ENCODE data around the gene AGFG1.

DNA sequence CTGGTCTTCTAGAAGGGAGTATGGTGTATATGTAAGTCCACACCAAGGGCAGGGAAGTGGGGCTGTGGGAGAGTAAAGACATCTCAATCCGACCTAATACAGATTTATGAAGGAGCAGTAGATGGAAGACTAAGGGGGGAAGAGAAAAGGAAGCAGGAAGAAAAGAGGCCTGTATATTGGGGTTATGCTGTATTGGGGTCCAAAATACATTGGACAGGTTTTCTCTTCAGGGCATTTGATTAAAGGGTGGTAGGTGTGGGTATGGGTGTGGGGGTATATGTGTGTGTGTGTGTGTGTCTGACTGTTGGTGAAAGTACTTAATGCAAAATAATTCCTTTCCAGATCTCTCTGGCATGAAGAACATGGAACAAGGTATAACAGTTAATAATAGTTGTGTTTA, 93.1 kb downstream of the AGFG1 start:
- TF ChIP-seq EZH2 (IDR thresholded peaks at IDR 0.05; ENCODE audit: low read length, missing control alignments): no peak
- TF ChIP-seq CTCF (conservative IDR thresholded peaks at IDR 0.05 in 1 of 2, IDR thresholded peaks at IDR 0.05 in 1 of 2; ENCODE audit: low read depth in 1 of 2, low read length in 2 of 2): no peak

All from fibroblast of lung (primary cell).